Body of pancreas (tissue), 4 donors: ENCODE data around the gene WWOX. TPM values are rescaled to one million over a fixed set of nuclear protein-coding genes. Genes with fewer than 3 reads are reported as not detected.

Source experiments
- ATAC-seq: fragments of 150-250 bp; one replicate; pipeline ENCODE4 v1.9.1; 2016
- DNase-seq, 4 donors: peaks; one replicate each; pipeline ENCODE4 v3.0.0-alpha.2; 2019
- H3K27ac ChIP-seq, 4 donors: fragments of 200-600 bp; sonication (generic); 1 replicate in 3 of 4; 2 replicates in 1 of 4; pipeline versions ENCODE4 v1.5.1 to v1.6.1; 2016 to 2019; ENCODE audit warnings: mild to moderate bottlenecking in 1 of 4, mixed read lengths in 1 of 4, moderate library complexity in 1 of 4
- H3K27me3 ChIP-seq, 2 donors: fragments of 200-600 bp; sonication (generic); one replicate each; pipeline ENCODE4 v1.6.0; 2016; ENCODE audit warnings: mild to moderate bottlenecking in 1 of 2
- H3K36me3 ChIP-seq, 2 donors: fragments of 200-600 bp; sonication (generic); replicated peaks in 1 of 2; 2 replicates each; pipeline ENCODE4 v1.5.1; 2016; ENCODE audit warnings: low read depth in 2 of 2; ENCODE audit not compliant: insufficient read depth in 1 of 2
- H3K4me1 ChIP-seq: fragments of 200-600 bp; sonication (generic); one replicate; pipeline ENCODE4 v1.6.0; 2016
- H3K4me3 ChIP-seq, 2 donors: fragments of 200-600 bp; sonication (generic); 1 replicate in 1 of 2; 2 replicates in 1 of 2; pipeline ENCODE4 v1.5.1; 2016 to 2019
- H3K9me3 ChIP-seq, 3 donors: fragments of 200-600 bp; sonication (generic); 1 replicate in 2 of 3; 2 replicates in 1 of 3; pipeline ENCODE4 v1.5.1; 2016
- CTCF ChIP-seq, 7 experiments: fragments of 450-650 bp in 4 of 7; fragments of 200-600 bp in 3 of 7; sonication (generic) in 3 of 7; IDR thresholded peaks; one replicate each; pipeline ENCODE4 v1.5.1; 2016 to 2019; ENCODE audit warnings: antibody characterized with exemption in 7 of 7
- POLR2A ChIP-seq, 3 donors: fragments of 450-650 bp; IDR thresholded peaks; one replicate each; pipeline ENCODE4 v1.6.1; 2016; ENCODE audit warnings: antibody characterized with exemption in 3 of 3, mild to moderate bottlenecking in 2 of 3
- WGBS, 2 donors: methylation state at CpG; one replicate each; pipeline ENCODE4 v1.1.5; 2017; 5-methylcytosine and 5-hydroxymethylcytosine counted together
- intact Hi-C: fragments of 100-400 bp; cut with DNase I; formaldehyde crosslinking; loops from one replicate; pipeline ENCODE4 v1.15.1; 2023
- total RNA-seq, 2 donors: library from RNA; depleted of rRNA; stranded (reverse); fragments of >200 nt; gene quantifications; one replicate each; pipeline ENCODE4 v1.1.0, GENCODE V29; 2016

Gene WWOX
- total RNA-seq, 2 donors from 2014 or later: 52.7 to 67.2 TPM

GRCh38 chr16:78227855-78228254 lies 128.4 kb downstream of the WWOX start:
- no peaks in the 10 kb centered on the region for H3K9me3 ChIP-seq
- DNase-seq (no peak), ATAC-seq (no peak)
- 75 to 79% methylated on average over 3 of the region's 3 CpGs for WGBS, 2 donors
- no peaks in the 10 kb centered on the region for H3K4me1 ChIP-seq
- no peak for TF ChIP-seq POLR2A (IDR thresholded peaks at IDR 0.05)
- TF ChIP-seq CTCF (IDR thresholded peaks at IDR 0.05): peak in 4 of 7 experiments; percentile 22 to 34 (median 26)
- intact Hi-C loops: no loop called here
- no peak overlapping the region for H3K27ac ChIP-seq
- H3K27me3 ChIP-seq: no peaks in the 10 kb centered on the region
- H3K4me3 ChIP-seq: no peak overlapping the region
- no peaks in the 10 kb centered on the region for H3K36me3 ChIP-seq

- DNase-seq (no peak), ATAC-seq (no peak)
- Histone ChIP-seq H3K9me3 (no peaks in the 10 kb centered on the region), H3K4me3 (no peak overlapping the region), H3K4me1 (no peaks in the 10 kb centered on the region), H3K27ac (no peak overlapping the region), H3K36me3 (no peaks in the 10 kb centered on the region), H3K27me3 (no peaks in the 10 kb centered on the region)
- TF ChIP-seq POLR2A (IDR thresholded peaks at IDR 0.05): no peak
- WGBS, 2 donors: 74 to 77% methylated on average over 4 of the region's 4 CpGs
- intact Hi-C loops: no loop called here
Observed at GRCh38 chr16:78228704-78229103, 129.2 kb downstream of the WWOX start.

GRCh38 chr16:78230832-78231231 lies 131.4 kb downstream of the WWOX start:
- H3K9me3 ChIP-seq: no peaks in the 10 kb centered on the region
- H3K4me3 ChIP-seq: no peak overlapping the region
- H3K4me1 ChIP-seq: no peaks in the 10 kb centered on the region
- H3K36me3 ChIP-seq: no peaks in the 10 kb centered on the region
- no peaks in the 10 kb centered on the region for H3K27me3 ChIP-seq
- intact Hi-C loops: loop anchor here (10.0 kb wide), 1 partner anchor 106 kb away; no protein-coding TSS in a partner anchor
- DNase-seq: no peak
- no peak overlapping the region for H3K27ac ChIP-seq
- 75% methylated on average over 3 of the region's 3 CpGs for WGBS, 2 donors
- ATAC-seq: no peak
- TF ChIP-seq POLR2A (IDR thresholded peaks at IDR 0.05) (no peak), CTCF (IDR thresholded peaks at IDR 0.05) (no peak)

GRCh38 chr16:78235168-78235800 lies 135.8 kb downstream of the WWOX start:
- peaks cover 7% of the 10 kb centered on the region for H3K4me1 ChIP-seq
- no peak for TF ChIP-seq POLR2A (IDR thresholded peaks at IDR 0.05)
- TF ChIP-seq CTCF (IDR thresholded peaks at IDR 0.05): peak; percentile 71 to 94 (median 84)
- no peak overlapping the region for H3K27ac ChIP-seq
- H3K4me3 ChIP-seq: no peak overlapping the region
- ATAC-seq (peak; percentile 65), DNase-seq (peak; percentile 59 to 70 (median 66))
- H3K36me3 ChIP-seq: no peaks in the 10 kb centered on the region
- intact Hi-C loops: loop anchor here (10.0 kb wide), 1 partner anchor 110 kb away; no protein-coding TSS in a partner anchor
- H3K27me3 ChIP-seq: no peaks in the 10 kb centered on the region
- H3K9me3 ChIP-seq: no peaks in the 10 kb centered on the region
- WGBS, 2 donors: 38 to 46% methylated on average over 9 of the region's 9 CpGs

- DNase-seq (no peak), ATAC-seq (no peak)
- intact Hi-C loops: loop anchor here (10.0 kb wide), 1 partner anchor 111 kb away; no protein-coding TSS in a partner anchor
- TF ChIP-seq POLR2A (IDR thresholded peaks at IDR 0.05) (no peak), CTCF (IDR thresholded peaks at IDR 0.05) (no peak)
- Histone ChIP-seq H3K4me1 (peaks cover 13% of the 10 kb centered on the region), H3K36me3 (no peaks in the 10 kb centered on the region), H3K27me3 (no peaks in the 10 kb centered on the region), H3K9me3 (no peaks in the 10 kb centered on the region), H3K4me3 (no peak overlapping the region), H3K27ac (no peak overlapping the region)
- 66 to 69% methylated on average over 4 of the region's 4 CpGs for WGBS, 2 donors
Observed at GRCh38 chr16:78235876-78236275, 136.4 kb downstream of the WWOX start.
